ENCODE results near the gene KRTCAP2.
"Not testable (repeated sequence)": the region's sequence is repeated elsewhere in the genome, so short reads cannot be mapped to it uniquely, and the experiment has no call there.

KRTCAP2 gene

DNA sequence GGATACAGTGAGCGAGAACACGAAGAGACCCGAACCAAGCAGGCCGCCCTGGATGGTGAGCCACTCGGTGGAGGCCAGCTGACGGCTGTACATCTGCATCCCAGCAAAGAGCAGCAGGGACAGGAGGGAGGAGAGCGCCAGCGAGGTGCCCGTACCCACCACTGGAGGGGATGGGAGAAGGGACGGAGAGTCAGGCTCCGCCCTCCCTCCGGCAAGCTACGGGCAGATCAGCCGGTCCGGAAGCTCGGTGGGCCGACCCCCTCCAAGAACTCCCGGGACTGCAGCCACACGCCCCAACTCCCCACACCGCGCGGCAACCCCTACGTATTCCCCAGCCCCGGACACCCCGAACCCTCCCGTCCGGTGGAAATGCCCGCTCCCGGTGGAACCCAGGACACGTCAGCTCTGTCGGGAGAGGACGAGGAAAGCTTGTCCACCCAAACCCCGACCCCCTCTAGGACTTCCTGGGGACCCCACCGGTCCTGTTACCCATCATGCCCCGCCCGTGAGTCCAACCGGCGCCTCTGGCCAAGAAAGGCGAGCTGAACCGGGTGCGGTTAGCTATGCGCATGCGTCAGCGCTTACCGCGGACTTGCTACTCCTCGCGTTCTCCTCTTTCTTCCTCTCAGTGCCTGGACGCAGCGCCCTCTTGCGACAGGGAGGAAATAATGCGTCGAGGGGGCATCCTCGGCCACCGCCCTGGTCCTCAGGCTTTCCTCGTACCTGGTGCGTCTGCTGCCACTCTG is at the start of gene KRTCAP2:
KRTCAP2 (minus strand) TSS at position 573 of the 746 bp plus-strand sequence; CDS start at position 493, 80 bp downstream.
- peak; percentile 93 for DNase-seq (ENCODE audit: low spot score)

DNA sequence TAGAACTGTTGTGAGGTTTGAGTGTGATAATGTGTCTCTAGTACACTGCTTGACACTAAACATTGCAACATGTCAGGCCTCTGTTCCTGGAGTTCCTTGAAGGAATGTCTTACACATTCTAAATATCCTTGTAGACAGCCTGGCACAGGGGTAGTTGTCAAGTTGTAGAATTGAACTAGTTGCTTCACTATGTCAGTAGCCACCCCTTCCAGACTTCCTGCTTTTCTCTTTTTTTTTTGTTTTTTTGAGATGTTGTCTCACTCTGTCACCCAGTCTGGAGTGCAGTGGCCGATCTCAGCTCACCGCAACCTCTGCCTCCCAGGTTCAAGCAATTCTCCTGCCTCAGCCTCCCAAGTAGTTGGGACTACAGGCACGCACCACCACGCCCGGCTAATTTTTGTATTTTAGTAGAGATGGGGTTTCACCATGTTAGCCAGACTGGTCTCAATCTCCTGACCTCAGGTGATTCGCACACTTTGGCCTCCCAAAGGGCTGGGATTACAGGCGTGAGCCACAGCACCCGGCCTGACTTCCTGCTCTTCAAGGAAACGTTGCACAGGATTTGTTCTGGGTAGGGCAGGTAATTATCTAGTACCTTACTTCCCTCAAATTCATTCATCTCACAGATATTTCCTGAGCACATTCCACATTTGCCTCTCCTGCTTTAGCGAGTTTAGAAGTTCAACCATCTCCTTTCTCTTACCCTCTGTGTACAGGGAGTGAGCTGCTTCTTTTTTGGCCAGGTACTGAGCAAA is 47.3 kb upstream of the KRTCAP2 start:
- not testable (repeated sequence) for DNase-seq (ENCODE audit: low spot score)

DNA sequence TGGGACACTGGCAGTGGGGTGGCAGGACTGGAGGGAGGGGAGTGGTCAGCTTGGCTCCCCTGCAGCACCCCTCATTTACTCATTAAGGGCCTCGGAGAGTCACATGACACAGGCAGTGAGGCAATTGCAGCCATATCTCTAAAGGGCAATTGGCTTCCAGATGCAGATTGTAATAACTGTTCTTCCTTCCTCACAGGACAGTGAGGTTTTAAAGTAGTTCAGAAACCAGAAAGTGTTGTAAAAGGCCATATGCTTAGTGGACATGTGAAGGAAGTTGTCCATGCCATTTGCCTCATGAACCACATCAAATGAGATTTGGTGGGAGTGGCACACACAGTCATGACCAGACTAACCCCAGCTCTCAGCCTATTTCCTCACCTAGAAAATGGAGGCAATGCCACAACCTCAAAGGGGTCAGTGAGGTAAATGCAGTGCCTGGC is 46.5 kb upstream of the KRTCAP2 start:
- DNase-seq (ENCODE audit: low spot score), result peak; percentile 75

DNA sequence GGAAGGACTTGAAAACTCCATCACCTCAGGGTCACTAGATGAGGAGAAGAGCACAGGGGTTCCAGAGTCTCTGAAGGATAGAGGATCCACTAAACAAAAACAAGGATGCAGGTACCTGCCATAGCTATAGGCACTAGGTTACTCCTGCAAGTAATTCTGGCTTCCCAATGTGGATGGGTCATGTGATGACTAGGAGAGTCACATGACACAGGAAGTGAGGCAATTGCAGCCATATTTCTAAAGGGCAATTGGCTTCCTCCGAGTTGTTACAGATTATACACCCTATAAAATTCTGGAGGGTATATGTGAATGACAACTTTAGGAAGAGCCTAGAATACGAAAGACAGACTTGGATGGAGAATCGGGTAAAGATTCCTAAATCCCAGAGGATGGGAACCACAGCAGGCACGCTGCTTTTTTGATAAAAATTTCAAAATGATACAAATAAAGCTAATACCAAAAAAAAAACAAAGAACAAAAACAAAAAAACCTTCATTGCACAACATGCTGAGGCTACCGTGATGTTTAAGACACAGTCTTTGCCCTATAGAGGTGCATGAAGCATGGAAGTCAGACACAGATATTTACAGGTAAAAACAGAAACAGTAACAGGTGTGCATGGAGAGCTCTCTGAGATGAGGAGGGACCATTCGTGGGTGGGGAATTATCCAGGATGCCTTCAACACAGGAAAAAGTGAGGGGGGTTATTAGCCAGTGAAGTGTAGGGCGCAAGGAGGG is 45.9 kb upstream of the KRTCAP2 start:
- DNase-seq (ENCODE audit: low spot score), result peak; percentile 84

DNA sequence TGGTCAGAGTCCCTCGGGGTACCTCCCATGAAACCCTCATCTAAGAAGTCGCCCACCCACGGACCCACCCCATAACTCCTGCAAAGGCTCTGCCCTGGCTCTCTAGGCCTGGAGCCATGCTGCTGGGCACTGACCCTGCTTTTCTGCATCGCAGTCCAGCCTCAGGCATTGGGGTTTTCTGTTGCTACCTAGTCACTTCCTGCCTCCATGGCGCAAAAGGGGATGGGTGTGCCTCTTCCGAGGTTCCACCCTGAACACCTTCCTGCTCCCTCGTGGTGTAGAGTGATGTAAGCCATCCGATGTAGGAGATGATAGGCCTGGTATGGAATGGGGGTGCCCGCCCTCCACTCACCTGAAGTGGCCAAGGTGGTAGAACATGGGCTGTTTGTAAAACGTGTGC is 41.6 kb upstream of the KRTCAP2 start:
- not testable (repeated sequence) for DNase-seq (ENCODE audit: low spot score)

DNA sequence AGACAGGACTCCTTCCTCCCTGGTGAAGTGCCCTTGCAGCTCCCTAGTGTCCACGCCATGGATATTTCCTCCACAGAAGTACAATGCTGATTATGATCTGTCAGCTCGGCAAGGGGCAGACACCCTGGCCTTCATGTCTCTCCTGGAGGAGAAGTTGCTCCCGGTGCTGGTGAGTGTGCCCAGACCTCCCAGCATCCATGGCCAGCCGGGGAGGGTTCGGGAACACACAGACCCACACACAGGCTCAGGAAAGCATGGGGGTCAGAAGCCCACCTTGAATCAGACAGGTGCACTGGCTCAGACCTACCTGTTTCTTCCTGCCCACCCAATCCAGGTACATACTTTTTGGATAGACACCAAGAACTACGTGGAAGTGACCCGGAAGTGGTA is 38.9 kb upstream of the KRTCAP2 start:
- DNase-seq (ENCODE audit: low spot score), result not testable (repeated sequence)

DNA sequence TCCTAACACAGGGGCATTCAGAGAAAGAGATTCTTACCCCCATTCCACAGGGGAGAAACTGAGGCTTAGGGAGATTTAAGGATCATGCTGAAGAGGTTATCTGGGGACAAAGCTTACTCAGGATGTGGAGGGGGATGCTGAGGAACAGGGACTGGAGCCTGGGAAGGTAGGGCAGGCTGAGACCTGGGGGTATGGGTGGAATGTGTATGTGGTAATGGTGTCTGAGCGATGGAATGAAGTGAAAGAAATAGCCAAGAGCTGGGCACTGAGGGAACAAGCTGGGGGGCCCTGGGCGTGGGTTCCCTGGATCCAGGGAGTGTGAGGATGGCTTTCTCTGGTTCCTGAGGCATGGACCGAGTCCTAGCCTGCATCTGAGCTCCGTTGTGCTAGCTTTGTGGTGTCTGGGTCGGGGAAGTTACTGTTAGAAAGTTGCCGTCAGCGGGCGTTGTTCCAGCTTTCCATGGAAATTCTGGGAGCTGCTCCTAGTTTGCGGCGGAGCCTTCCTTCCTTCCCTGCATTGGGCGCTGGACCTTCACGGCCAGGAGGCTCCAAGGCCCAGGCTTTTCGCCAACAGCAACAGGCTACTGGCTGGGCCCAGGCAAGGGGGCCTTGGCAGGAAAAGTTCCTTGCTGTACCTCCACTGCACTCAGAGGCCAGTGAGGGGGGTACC is 38.4 kb upstream of the KRTCAP2 start:
- DNase-seq (ENCODE audit: low spot score), result not testable (repeated sequence)

DNA sequence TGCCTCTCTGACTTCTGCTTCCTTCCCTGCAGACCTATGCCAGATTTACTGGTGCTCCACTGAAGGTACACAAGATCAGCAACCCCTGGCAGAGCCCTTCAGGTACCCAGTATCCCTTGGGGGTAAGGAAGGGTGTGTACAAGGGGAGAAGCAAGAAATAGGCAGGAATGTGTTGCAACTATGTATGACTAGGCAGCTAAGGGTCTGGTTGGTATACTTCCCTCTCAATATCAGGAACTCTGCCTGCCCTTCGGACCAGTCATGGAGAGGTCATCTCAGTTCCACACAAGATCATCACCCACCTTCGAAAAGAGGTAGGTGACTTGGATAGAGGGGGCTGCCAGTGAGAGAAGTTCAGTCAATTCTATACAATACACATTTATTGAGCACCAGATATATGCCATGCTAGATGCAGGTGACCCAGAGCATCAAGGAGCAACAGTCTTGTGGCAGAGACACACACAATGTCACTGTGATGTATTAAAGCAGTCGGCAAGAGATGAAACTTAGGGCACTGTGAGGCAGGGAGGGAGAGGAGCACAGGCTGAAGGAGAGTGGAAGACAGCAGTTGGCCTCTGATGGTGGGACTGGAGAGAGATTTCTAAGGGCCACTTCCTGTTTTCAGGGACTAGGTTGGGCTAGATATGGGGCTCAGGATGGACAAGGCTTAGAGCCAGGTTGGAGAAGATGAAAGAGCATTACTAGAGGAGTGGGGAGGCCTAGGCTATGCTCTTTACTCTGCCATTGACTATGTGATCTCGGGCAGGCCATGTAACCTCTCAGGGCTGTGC is 37.4 kb upstream of the KRTCAP2 start:
- no peak for DNase-seq (ENCODE audit: low spot score)

DNA sequence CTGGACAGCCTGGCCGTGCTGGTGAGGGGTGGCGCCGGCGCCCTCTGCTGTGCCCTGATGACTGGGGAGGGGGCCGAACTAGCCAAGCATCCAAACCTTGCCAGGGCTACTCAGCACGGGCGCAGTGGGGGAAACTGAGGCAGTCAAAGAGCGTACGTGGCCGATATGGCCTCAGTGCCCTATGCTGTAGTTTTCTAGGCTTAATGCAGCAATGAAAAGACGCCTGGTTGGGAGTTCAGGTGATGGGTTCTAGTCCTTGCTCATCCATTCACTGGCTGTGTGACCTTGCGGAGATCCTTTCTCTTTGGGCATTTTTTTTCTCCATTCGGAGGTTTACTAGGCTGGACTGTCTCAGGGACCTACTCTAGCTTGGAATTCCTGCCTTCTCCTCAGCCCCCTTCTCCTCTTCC is 36.2 kb upstream of the KRTCAP2 start:
- no peak for DNase-seq (ENCODE audit: low spot score)

DNA sequence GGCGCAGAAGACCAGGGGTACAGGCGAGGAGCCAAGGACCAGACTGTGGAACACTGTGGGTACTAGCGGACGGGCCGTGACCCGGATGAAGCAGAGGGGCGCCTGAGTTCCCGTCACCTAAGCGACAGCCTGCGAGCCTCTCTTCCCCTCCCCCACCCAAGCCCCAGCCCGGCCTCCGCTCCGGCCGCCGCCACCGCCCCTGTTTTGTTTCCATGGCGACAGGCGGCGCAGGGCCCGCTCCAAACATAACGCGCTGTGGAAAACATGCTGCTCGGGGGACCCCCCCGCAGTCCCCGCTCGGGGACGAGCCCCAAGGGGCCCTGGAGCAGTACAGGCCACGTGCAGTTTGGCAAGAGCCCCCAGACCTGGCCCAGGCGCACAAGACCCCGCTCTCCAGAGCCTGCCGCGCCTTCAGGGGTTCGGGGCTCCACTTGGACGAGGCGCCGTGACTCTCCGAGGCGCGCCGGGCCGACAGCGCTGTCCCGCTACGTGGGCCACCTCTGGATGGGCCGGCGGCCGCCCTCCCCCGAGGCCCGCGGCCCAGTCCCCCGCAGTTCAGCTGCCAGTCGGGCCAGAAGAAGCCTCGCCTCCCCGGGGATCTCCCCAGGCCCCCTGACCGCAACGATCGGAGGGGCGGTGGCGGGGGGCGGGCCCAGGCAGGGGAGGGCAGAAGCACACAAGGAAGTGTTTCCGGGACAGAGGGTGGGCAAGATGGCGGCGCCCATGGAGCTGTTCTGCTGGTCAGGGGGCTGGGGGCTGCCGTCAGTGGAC is 35.6 kb upstream of the KRTCAP2 start, which contains the start of gene MTX1:
MTX1 (plus strand) TSS at position 155 of the 771 bp plus-strand sequence; CDS start at position 265, 110 bp downstream.
- peak; percentile 85 for DNase-seq (ENCODE audit: low spot score)

DNA sequence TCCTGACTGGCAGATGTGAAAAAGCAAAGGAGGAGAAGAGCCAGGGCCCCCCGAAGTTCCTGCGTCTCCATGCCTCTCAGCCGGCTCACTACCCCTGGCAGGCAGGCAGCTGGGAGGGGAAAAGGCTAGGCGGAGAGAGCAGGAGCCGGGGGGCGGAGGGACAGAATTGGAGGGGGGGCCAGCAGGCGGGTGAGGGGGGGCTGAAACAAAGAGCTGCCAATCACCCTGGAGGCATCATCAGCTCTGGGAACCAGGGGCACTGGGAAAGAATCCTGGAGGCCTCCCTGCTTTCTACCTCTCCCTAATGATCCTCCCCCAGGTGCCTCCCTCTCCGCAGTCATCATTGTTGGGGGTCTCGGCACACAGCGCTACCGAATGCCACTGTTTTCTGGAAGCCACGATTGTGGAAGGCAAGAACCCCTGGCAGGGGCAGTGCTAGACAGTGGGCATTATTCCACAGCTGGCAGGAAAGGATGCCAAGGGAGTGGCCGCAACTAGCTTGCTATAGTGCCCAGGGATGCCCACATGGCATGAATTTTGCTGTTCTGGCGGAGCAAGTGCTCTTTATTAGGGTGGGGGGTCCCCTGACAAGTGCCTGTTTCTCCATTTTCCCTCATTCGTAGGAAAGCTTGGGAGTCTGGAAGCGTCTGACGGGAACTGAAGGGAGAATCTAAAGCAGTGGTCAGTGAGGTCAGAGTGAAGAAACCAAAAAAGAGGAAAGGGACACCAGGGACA is 34.9 kb upstream of the KRTCAP2 start, which contains the start of gene THBS3:
THBS3 (minus strand) TSS at position 92 of the 735 bp plus-strand sequence; CDS start at position 71, 21 bp downstream.
- peak; percentile 51 for DNase-seq (ENCODE audit: low spot score)

DNA sequence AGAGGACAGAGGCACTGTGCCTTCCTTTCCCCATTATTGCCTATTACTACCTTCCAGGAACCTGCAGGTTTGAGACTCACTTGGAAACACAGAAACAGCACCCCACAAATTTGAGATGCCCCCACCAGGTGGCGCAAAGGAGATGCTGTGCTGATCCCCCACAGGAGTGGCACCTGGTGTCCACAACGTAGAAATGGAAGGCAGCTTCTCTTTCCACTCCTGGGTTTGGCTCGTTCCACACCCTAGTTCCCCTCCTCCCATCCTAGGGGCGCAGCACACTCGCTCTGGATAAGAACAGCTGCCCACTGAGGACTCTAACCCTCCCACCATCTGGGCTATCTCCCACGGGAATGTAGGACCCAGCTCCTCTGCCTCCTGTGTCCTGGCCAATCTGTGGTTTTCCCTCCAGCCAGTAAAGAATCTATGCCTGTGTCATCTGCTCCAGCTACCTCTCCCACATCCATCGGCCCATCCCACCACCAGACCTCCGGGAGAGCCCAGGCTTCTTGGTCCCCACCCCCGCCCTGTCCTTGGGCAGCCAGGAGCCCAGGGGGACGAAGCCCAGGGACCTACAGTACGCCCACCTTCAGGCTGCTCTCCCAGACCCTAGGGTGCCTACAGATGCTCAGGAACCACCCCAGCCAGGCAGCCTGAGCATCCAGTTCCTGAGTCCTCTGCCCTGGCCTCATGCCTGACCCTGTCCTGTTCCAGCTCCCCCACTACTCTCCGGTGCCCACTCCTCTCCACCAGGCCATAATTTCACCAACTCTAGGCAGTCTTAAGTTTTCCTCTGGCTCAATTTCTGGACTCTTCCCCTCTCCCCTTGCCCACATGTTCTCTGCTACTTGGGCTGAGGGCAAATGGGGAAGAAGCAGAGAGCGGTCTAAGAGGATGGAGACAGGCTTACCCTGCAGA is 34.0 kb upstream of the KRTCAP2 start:
- peak; percentile 61 for DNase-seq (ENCODE audit: low spot score)

DNA sequence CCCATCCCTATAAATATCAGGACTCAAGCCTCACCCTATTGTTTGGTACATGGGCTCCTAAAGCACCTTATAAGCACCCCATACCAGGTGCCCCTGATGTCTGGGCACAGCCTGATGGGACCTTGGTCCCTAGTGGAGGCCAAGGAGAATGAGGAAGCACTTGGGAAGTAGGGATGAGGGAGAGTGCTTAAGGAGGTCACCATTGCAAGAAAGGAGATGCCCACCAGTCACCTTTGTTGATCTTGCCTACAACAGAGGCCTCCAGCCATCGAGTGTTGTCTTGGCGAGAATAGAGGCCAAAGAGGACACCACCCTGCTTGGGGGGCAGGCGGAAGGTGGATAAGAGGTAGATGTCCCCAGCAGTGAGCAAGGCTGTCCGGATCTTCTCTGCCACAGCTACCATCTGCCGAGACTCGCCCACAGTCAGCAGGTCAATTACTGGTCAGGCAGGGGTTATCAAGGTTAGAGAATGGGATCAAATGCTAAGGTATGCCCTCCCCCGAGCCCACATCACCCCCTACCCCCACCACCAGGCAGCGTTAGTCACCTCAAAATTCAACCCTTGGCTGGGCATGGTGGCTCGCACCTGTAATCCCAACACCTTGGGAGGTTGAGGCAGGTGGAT is 33.0 kb upstream of the KRTCAP2 start:
- DNase-seq (ENCODE audit: low spot score), result no peak

DNA sequence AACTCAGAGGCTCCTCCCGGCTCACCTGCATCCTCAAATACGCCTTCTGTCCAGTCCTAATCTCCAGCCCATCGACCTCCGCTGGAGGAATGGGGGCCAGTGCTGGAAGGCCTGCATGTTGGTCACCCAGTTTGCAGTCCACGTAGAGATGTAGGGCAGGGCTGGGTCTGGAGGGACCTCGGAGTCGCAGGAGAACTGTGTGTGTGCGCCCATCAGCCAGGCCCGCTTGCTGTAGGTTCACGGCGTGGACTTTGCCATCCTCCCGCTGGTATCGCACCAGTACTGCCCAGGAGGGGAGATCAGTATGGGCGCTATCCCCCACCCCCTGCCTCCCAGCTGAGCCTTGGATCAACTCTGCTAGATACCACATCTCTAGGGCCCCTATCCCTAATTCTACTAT is 31.9 kb upstream of the KRTCAP2 start:
- no peak for DNase-seq (ENCODE audit: low spot score)

DNA sequence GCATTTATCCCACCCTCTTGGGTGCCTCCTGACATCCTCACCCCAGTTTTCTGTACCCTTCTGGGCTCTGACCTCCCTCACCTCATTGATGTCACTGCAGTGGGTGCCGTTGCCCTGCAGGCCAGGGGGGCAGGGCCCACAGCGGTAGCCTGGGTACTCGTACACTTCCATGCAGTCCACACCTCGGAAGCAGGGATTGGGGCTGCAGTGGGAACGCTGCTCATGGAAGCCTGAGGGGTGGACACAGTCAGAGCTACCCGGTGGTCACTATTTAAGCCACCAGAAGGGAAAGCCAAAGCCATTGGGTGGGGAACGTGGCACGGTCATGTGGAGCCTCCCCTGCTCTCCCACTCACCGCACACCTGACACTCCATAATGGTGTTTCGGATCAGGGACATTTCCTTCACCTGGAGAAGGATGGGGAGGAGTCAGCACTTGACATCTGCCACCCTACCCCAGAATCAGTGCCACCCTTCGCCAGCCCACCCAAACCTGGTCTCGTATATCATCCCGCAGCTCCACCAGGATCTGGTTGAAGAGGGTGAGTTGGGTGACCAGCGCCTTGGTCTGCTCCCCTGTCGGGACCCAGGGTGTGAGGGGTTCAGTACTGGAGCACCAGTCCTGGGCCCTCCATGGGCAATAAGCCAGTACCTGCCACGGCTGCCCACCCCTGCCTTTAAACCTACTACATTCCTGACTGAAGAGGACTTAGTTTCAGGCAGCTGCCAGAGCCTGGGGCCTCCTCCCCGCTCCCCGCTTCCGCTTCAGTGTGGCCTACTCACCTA is 29.8 kb upstream of the KRTCAP2 start:
- DNase-seq (ENCODE audit: low spot score), result no peak

DNA sequence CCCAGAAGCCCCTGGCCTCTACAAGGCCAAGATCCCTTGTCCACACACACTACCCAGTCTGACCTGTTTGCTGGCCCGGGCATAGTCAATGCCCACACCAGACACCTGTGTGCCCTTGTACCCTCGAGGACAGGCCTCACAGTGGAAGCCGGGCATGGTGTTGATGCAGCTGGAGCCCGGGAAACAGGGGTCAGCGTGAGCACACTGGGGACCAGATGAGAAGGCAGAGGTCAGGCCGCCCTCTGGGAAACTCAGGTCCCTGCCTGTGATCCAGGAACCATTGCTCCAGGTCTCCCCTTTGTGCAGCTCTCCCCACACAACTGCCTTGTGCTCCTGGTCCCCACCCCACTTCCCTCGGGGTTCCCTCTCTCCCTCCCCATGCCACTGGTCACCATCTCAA is 29.1 kb upstream of the KRTCAP2 start:
- DNase-seq (ENCODE audit: low spot score), result no peak

DNA sequence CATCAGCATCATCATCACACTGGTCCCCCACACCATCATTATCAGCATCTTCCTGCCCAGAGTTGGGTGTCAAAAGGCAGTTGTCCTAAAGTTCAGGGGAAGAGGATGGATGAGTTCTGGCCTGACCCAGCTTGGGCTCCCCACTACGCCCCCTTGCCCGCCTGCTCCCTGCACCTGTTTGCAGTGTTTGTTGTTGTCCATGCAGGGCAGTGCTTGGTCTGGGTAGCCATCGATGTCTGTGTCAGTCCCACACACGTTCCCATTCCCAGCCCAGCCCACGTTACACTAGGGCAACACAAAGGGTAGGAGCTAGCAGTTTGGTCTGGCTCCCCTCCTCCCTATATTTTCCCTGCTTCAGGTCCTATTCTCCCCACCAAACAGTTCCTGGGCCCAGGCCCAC is 27.8 kb upstream of the KRTCAP2 start:
- DNase-seq (ENCODE audit: low spot score), result no peak

Measured in globus pallidus (tissue), 1 donor.